Measurements from ENCODE around the gene PPT1.

PPT1 gene

DNA sequence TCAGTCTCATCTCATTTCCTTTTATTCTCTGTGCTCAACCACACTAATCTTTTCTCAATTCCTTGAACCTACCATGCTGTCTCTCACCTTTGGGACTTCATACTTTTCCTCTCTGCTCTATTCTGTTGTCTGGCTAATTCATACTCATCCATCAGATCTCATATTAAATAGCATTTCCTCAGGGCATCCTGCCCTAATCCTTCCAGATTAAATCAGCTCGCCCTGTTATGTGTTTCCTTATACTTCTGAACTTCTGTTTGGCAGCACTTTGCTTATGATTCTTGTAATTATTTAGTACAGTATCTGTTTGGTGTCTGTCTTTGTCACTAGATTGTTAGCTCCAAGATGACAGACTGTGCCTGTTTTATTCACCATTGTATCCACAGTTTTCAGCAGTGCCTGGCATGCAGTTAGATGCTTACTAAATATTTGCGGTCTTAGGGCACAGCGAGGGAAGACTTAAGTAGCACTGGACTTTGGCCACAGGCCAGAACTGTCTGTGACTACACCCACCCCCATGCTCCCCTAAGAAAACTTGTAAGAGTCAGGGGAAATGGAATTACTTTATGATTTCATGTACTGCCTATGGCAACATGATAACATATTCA, 66.4 kb downstream of the PPT1 start:
- no peak for DNase-seq (ENCODE audit: low read depth)

DNA sequence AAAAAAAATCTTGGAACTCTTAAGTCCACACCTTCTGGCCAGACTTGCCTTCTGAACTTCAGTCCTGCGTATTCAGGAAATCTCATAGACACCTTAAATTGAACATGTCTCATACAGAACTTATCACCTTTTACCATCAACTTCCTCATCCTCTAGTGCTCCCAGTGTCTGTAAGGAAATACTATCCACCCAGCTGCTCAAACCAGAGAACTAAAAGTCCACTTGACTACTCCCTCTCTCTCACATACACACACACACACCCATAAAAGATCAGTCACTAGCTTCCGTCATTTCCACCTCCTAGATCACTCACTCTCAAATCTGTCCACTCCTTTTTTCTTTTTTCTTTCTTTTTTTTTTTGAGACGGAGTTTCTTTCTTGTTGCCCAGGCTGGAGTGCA, 67.4 kb downstream of the PPT1 start:
- DNase-seq (ENCODE audit: low read depth): no peak

DNA sequence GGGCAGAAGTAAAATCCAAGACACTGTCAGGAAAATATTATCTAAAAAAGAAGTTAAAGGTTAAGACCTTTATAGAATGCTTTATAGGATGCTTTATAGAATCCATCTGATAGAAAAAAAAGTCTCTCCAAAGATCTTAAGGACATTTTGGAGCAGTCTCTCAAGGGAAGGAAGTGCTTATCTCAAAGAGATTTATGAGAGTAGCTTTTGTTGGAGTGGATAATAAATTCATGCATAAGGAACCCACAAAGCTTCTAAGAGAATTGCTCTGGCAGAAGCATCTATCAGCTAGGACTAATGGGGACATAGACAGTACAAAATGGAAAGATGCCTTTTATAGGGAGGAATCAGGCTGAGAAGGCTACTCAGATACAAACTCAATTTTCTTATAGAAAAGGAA, 69.4 kb downstream of the PPT1 start:
- DNase-seq (ENCODE audit: low read depth): no peak

DNA sequence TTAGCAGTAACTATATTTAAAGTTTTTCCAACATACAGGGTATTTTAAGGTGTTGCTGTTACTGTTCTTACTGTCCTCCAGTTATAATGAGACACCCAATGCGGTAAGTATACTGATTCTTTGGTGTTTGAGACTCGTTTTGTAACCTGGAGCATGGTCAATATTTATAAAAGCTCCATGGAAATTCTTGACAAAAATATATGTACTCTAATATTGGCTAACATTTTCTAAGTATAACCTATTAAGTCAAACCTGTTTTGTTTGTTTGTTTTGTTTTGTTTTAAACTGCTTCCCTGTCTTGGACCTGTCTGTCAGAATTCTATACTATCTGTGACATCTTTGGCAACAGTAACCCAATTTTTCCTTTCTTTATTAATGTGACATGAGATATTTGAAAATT, 72.4 kb downstream of the PPT1 start:
- DNase-seq (ENCODE audit: low read depth): no peak

DNA sequence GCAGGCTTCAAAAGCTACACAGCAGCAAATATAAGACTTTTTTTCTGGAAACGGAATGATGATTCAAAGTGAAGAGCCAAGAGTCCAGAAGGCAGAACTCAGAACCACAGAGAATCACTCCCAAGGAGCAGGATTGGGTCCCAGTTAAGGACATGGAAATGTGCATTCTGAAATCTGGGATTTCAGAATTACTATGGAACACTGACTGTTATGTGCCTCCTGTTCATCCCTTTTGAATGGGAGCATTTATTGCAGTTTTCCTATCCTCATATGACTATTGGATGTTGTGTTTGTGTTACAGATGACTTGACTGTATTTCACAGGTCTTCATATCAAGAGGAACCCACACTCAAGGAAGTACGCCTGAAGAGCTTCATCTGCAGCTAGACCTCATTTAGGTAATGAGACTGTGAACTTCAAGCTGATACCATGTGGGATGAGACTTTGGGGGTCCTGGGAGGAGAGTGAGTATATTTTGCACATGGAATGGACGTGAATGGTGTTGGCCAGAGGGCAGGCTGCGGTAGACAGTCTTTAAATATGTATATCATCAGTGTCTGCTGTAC, 73.6 kb downstream of the PPT1 start:
- DNase-seq (ENCODE audit: low read depth): no peak

Measured in CMK (cell line).